Activated T-helper 1 cell treated with anti-CD3 and anti-CD28 coated beads, Interleukin-2, amount 50 U/mL, for 16 hours (primary cell): ENCODE results near the gene LEFTY1.
"Not testable (repeated sequence)": the region's sequence is repeated elsewhere in the genome, so short reads cannot be mapped to it uniquely, and the experiment has no call there.

Experiments
- DNase-seq, 2 donors: peaks; one replicate each; pipeline ENCODE4 v3.0.0-alpha.2; 2020; ENCODE audit warnings: low read depth in 1 of 2, low spot score in 1 of 2

Gene LEFTY1

GRCh38 chr1:225888898-225889601 is at the start of gene LEFTY1:
Gene LEFTY1, minus strand, starts transcription at chr1:225889146. Its CDS starts 80 bp downstream, at chr1:225889066.
- no peak for DNase-seq

- DNase-seq: no peak
Measured at GRCh38 chr1:225937048-225937968, 48.4 kb upstream of the LEFTY1 start.

GRCh38 chr1:225936523-225936922 is 47.6 kb upstream of the LEFTY1 start:
- no peak for DNase-seq

- DNase-seq: not testable (repeated sequence)
Measured at GRCh38 chr1:225936086-225936485, 47.1 kb upstream of the LEFTY1 start.

- DNase-seq: no peak
Measured at GRCh38 chr1:225934711-225935110, 45.8 kb upstream of the LEFTY1 start.

- no peak for DNase-seq
Measured at GRCh38 chr1:225933072-225933471, 44.1 kb upstream of the LEFTY1 start.

- no peak for DNase-seq
Measured at GRCh38 chr1:225931270-225932136, 42.6 kb upstream of the LEFTY1 start.

GRCh38 chr1:225930566-225930965 is 41.6 kb upstream of the LEFTY1 start:
- no peak for DNase-seq

- DNase-seq: not testable (repeated sequence)
Measured at GRCh38 chr1:225929462-225929861, 40.5 kb upstream of the LEFTY1 start.

GRCh38 chr1:225928186-225929175 is 39.5 kb upstream of the LEFTY1 start:
- DNase-seq: no peak

GRCh38 chr1:225926551-225927113 is 37.7 kb upstream of the LEFTY1 start:
- no peak for DNase-seq

- peak; percentile 83 to 93 for DNase-seq
Measured at GRCh38 chr1:225923692-225924555, 35.0 kb upstream of the LEFTY1 start, which contains the start of gene PYCR2. Gene PYCR2, minus strand, starts transcription at chr1:225924250. Its CDS starts 140 bp downstream, at chr1:225924110.

GRCh38 chr1:225923381-225923691 is 34.4 kb upstream of the LEFTY1 start:
- no peak for DNase-seq

GRCh38 chr1:225921734-225922709 is 33.1 kb upstream of the LEFTY1 start:
- no peak for DNase-seq

GRCh38 chr1:225919906-225920305 is 31.0 kb upstream of the LEFTY1 start:
- DNase-seq: no peak

GRCh38 chr1:225918280-225918679 is 29.3 kb upstream of the LEFTY1 start:
- no peak for DNase-seq

GRCh38 chr1:225917536-225917935 is 28.6 kb upstream of the LEFTY1 start:
- DNase-seq: no peak

- DNase-seq: no peak
Measured at GRCh38 chr1:225917101-225917500, 28.2 kb upstream of the LEFTY1 start.
